Measurements from ENCODE around the gene RNF208. TPM values are rescaled to one million over a fixed set of nuclear protein-coding genes. Genes with fewer than 3 reads are reported as not detected.

RNF208 gene
- total and polyA plus RNA-seq, 2 donors (not counting 1 experiment from before 2014, with no cell fraction given), result 1.1 to 1.4 TPM

GRCh38 chr9:137178201-137178938 is 43.7 kb downstream of the RNF208 start:
- H3K27me3 ChIP-seq (replicated peaks in 1 of 4; ENCODE audit: control extremely low read depth in 1 of 4, control insufficient read depth in 3 of 4, insufficient read depth in 4 of 4, low read length in 3 of 4), result peaks cover 0 to under 1% (median 0%) of the 10 kb centered on the region in 4 experiments
- no peaks in the 10 kb centered on the region for H3K9me3 ChIP-seq (ENCODE audit: control extremely low read depth in 1 of 3, control insufficient read depth in 2 of 3, insufficient read depth in 1 of 3, low read length in 2 of 3)
- ATAC-seq (ENCODE audit: low read depth) (no peak), DNase-seq (no peak)
- no peak overlapping the region for H3K27ac ChIP-seq (ENCODE audit: low read length in 2 of 2)
- no peak overlapping the region for H3K4me3 Mint-ChIP-seq
- no peaks in the 10 kb centered on the region for H3K9me3 Mint-ChIP-seq (ENCODE audit: insufficient read depth)
- peaks cover 24% of the 10 kb centered on the region for H4K20me1 ChIP-seq (ENCODE audit: control insufficient read depth, insufficient read depth, low read length, poor library complexity, severe bottlenecking)
- ChIA-PET POLR2A (no interaction called here), CTCF (interaction anchor here (1.4 kb wide), 1 partner anchor 10 kb away, joined by 3 read pairs; the partner anchor contains the start of genes ANAPC2 and SSNA1)
- 94% methylated on average over 23 of the region's 23 CpGs for WGBS (ENCODE audit: insufficient coverage)
- no peak overlapping the region for H3K27ac Mint-ChIP-seq
- no peak overlapping the region for H3K4me2 ChIP-seq (replicated peaks; ENCODE audit: low read depth, low read length, poor library complexity, severe bottlenecking)
- intact Hi-C loops (cut with micrococcal nuclease), result no loop called here
- H3K4me3 ChIP-seq (ENCODE audit: control extremely low read depth in 1 of 5, extremely low read depth in 1 of 5, insufficient read depth in 1 of 5, low read depth in 2 of 5, low read length in 4 of 5), result no peak overlapping the region
- peaks cover 2% of the 10 kb centered on the region for H3K4me1 Mint-ChIP-seq
- H3K9ac ChIP-seq (ENCODE audit: low read length), result no peak overlapping the region
- H3K27me3 Mint-ChIP-seq, result no peaks in the 10 kb centered on the region
- H3K4me1 ChIP-seq (ENCODE audit: control insufficient read depth in 2 of 2, insufficient read depth in 2 of 2, low read length in 2 of 2), result peaks cover 7 to 9% of the 10 kb centered on the region in 2 donors
- no peak for TF ChIP-seq EZH2 (IDR thresholded peaks at IDR 0.05; ENCODE audit: borderline replicate concordance, insufficient read depth, low read depth, low read length, poor library complexity, severe bottlenecking)
- TF ChIP-seq, protein P1, sequence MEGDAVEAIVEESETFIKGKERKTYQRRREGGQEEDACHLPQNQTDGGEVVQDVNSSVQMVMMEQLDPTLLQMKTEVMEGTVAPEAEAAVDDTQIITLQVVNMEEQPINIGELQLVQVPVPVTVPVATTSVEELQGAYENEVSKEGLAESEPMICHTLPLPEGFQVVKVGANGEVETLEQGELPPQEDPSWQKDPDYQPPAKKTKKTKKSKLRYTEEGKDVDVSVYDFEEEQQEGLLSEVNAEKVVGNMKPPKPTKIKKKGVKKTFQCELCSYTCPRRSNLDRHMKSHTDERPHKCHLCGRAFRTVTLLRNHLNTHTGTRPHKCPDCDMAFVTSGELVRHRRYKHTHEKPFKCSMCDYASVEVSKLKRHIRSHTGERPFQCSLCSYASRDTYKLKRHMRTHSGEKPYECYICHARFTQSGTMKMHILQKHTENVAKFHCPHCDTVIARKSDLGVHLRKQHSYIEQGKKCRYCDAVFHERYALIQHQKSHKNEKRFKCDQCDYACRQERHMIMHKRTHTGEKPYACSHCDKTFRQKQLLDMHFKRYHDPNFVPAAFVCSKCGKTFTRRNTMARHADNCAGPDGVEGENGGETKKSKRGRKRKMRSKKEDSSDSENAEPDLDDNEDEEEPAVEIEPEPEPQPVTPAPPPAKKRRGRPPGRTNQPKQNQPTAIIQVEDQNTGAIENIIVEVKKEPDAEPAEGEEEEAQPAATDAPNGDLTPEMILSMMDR (IDR thresholded peaks at IDR 0.05), result no peak
- peaks cover 0 to 47% of the 10 kb centered on the region in 2 experiments for H3K36me3 ChIP-seq (replicated peaks in 1 of 2; ENCODE audit: control extremely low read depth in 1 of 2, control insufficient read depth in 1 of 2, extremely low read depth in 1 of 2, insufficient read depth in 2 of 2, low read length in 1 of 2)
- H3K79me2 ChIP-seq (ENCODE audit: control insufficient read depth, insufficient read depth, low read length), result no peaks in the 10 kb centered on the region
- H2AFZ ChIP-seq (ENCODE audit: insufficient read depth, low read depth, low read length, poor library complexity, severe bottlenecking), result no peak overlapping the region

Data from B cell (primary cell).